Suprapubic skin (tissue), 4 donors: ENCODE measurements around the gene ARHGAP42. TPM values are rescaled to one million over a fixed set of nuclear protein-coding genes. Genes with fewer than 3 reads are reported as not detected.
"Not testable (repeated sequence)": the region's sequence is repeated elsewhere in the genome, so short reads cannot be mapped to it uniquely, and the experiment has no call there.

Experiments used
- DNase-seq, 2 donors: peaks; one replicate each; pipeline ENCODE4 v3.0.0-alpha.2; 2019; ENCODE audit warnings: low spot score in 2 of 2
- H3K27ac ChIP-seq: fragments of 200-600 bp; sonication (generic); one replicate; pipeline ENCODE4 v1.5.1; 2019
- H3K27me3 ChIP-seq: fragments of 200-600 bp; sonication (generic); one replicate; pipeline ENCODE4 v1.5.1; 2019
- H3K36me3 ChIP-seq: fragments of 200-600 bp; sonication (generic); one replicate; pipeline ENCODE4 v1.5.1; 2019
- H3K4me1 ChIP-seq: fragments of 200-600 bp; sonication (generic); one replicate; pipeline ENCODE4 v1.5.1; 2019
- H3K4me3 ChIP-seq: fragments of 200-600 bp; sonication (generic); one replicate; pipeline ENCODE4 v1.5.1; 2019; ENCODE audit warnings: mild to moderate bottlenecking
- H3K9me3 ChIP-seq: fragments of 200-600 bp; sonication (generic); one replicate; pipeline ENCODE4 v1.5.1; 2019
- CTCF ChIP-seq, 2 donors: fragments of 200-600 bp in 1 of 2; fragments of 450-650 bp in 1 of 2; sonication (generic) in 1 of 2; IDR thresholded peaks; one replicate each; pipeline ENCODE4 v1.5.1; 2016 to 2019; ENCODE audit warnings: antibody characterized with exemption in 2 of 2, mild to moderate bottlenecking in 1 of 2, moderate library complexity in 1 of 2
- EP300 ChIP-seq: sonication (generic); formaldehyde crosslinking; IDR thresholded peaks from one replicate; pipeline ENCODE4 v1.6.1; 2017; ENCODE audit warnings: antibody characterized with exemption
- POLR2A ChIP-seq, 2 donors: fragments of 450-650 bp; IDR thresholded peaks; one replicate each; pipeline ENCODE4 v1.6.1; 2017; ENCODE audit warnings: antibody characterized with exemption in 2 of 2, mild to moderate bottlenecking in 2 of 2, moderate library complexity in 2 of 2
- POLR2AphosphoS5 ChIP-seq, 3 donors: sonication (generic); formaldehyde crosslinking; IDR thresholded peaks; one replicate each; pipeline ENCODE4 v1.6.1; 2017; ENCODE audit warnings: antibody characterized with exemption in 3 of 3
- WGBS: methylation state at CpG from one replicate; pipeline ENCODE4 v1.1.5; 2018; 5-methylcytosine and 5-hydroxymethylcytosine counted together
- total RNA-seq, 4 donors: library from RNA; depleted of rRNA; stranded (reverse); fragments of >200 nt; gene quantifications; one replicate each; pipeline ENCODE4 v1.1.0, GENCODE V29; 2016

The ARHGAP42 gene
- total RNA-seq, 4 donors from 2014 or later: 12.4 to 18.4 (median 14.4) TPM

GRCh38 chr11:100641456-100641855, 45.6 kb upstream of the ARHGAP42 start:
- DNase-seq: no peak
- H3K36me3 ChIP-seq: no peaks in the 10 kb centered on the region
- no peak overlapping the region for H3K4me3 ChIP-seq
- no peaks in the 10 kb centered on the region for H3K9me3 ChIP-seq
- H3K27ac ChIP-seq: no peak overlapping the region
- no peak for TF ChIP-seq CTCF (IDR thresholded peaks at IDR 0.05)
- TF ChIP-seq POLR2A (IDR thresholded peaks at IDR 0.05): no peak
- TF ChIP-seq POLR2AphosphoS5 (IDR thresholded peaks at IDR 0.05): no peak
- TF ChIP-seq EP300: no peak
- 94% methylated on average over 5 of the region's 5 CpGs for WGBS
- H3K4me1 ChIP-seq: no peaks in the 10 kb centered on the region
- H3K27me3 ChIP-seq: no peaks in the 10 kb centered on the region

GRCh38 chr11:100646545-100646944, 40.5 kb upstream of the ARHGAP42 start:
- no peak overlapping the region for H3K4me3 ChIP-seq
- no peaks in the 10 kb centered on the region for H3K36me3 ChIP-seq
- TF ChIP-seq CTCF (IDR thresholded peaks at IDR 0.05) (no peak), POLR2A (IDR thresholded peaks at IDR 0.05) (no peak), POLR2AphosphoS5 (IDR thresholded peaks at IDR 0.05) (no peak), EP300 (no peak)
- H3K9me3 ChIP-seq: no peaks in the 10 kb centered on the region
- no peaks in the 10 kb centered on the region for H3K27me3 ChIP-seq
- WGBS: 71% methylated on average over 2 of the region's 2 CpGs
- no peaks in the 10 kb centered on the region for H3K4me1 ChIP-seq
- no peak for DNase-seq
- H3K27ac ChIP-seq: no peak overlapping the region

- no peak for TF ChIP-seq POLR2AphosphoS5 (IDR thresholded peaks at IDR 0.05)
- no peak for TF ChIP-seq POLR2A (IDR thresholded peaks at IDR 0.05)
- no peak for TF ChIP-seq EP300
- no peak for TF ChIP-seq CTCF (IDR thresholded peaks at IDR 0.05)
- Histone ChIP-seq H3K27me3 (no peaks in the 10 kb centered on the region), H3K4me3 (no peak overlapping the region), H3K9me3 (no peaks in the 10 kb centered on the region), H3K27ac (no peak overlapping the region), H3K4me1 (no peaks in the 10 kb centered on the region), H3K36me3 (no peaks in the 10 kb centered on the region)
- no peak for DNase-seq
- 88% methylated on average over 3 of the region's 4 CpGs for WGBS
Observed at GRCh38 chr11:100647861-100648260, 39.2 kb upstream of the ARHGAP42 start.

GRCh38 chr11:100663583-100663982, 23.5 kb upstream of the ARHGAP42 start:
- H3K9me3 ChIP-seq: no peaks in the 10 kb centered on the region
- no peak overlapping the region for H3K4me3 ChIP-seq
- no peaks in the 10 kb centered on the region for H3K4me1 ChIP-seq
- WGBS: 73% methylated on average over 1 of the region's 1 CpG
- H3K27me3 ChIP-seq: no peaks in the 10 kb centered on the region
- no peak for DNase-seq
- no peaks in the 10 kb centered on the region for H3K36me3 ChIP-seq
- H3K27ac ChIP-seq: no peak overlapping the region
- TF ChIP-seq EP300: no peak
- TF ChIP-seq POLR2AphosphoS5 (IDR thresholded peaks at IDR 0.05): no peak
- no peak for TF ChIP-seq CTCF (IDR thresholded peaks at IDR 0.05)
- no peak for TF ChIP-seq POLR2A (IDR thresholded peaks at IDR 0.05)

GRCh38 chr11:100663996-100664395, 23.1 kb upstream of the ARHGAP42 start:
- no peaks in the 10 kb centered on the region for H3K4me1 ChIP-seq
- WGBS: 90% methylated on average over 4 of the region's 4 CpGs
- no peaks in the 10 kb centered on the region for H3K9me3 ChIP-seq
- no peaks in the 10 kb centered on the region for H3K36me3 ChIP-seq
- no peak overlapping the region for H3K4me3 ChIP-seq
- TF ChIP-seq POLR2AphosphoS5 (IDR thresholded peaks at IDR 0.05): no peak
- TF ChIP-seq EP300: no peak
- TF ChIP-seq CTCF (IDR thresholded peaks at IDR 0.05): no peak
- no peak for TF ChIP-seq POLR2A (IDR thresholded peaks at IDR 0.05)
- DNase-seq: no peak
- H3K27ac ChIP-seq: no peak overlapping the region
- no peaks in the 10 kb centered on the region for H3K27me3 ChIP-seq

GRCh38 chr11:100666816-100667215, 20.3 kb upstream of the ARHGAP42 start:
- H3K27me3 ChIP-seq, DNase-seq, H3K36me3 ChIP-seq, H3K9me3 ChIP-seq, H3K27ac ChIP-seq, H3K4me3 ChIP-seq, H3K4me1 ChIP-seq: not testable (repeated sequence)
- 95% methylated on average over 3 of the region's 3 CpGs for WGBS
